Endothelial cell of umbilical vein (primary cell): Measurements from ENCODE around the gene ALG8.

ENCODE experiments used
- EZH2 ChIP-seq: IDR thresholded peaks from 2 replicates; pipeline ENCODE4 v1.6.1; 2012; ENCODE audit warnings: borderline replicate concordance, low read depth, mild to moderate bottlenecking, moderate library complexity, low read length, inconsistent platforms; ENCODE audit not compliant: severe bottlenecking
- JUN ChIP-seq: IDR thresholded peaks from 2 replicates; pipeline ENCODE4 v1.6.1; 2011; ENCODE audit warnings: borderline replicate concordance, low read depth; ENCODE audit not compliant: insufficient read length, insufficient read depth
- POLR2AphosphoS5 ChIP-seq: IDR thresholded peaks from 2 replicates; pipeline ENCODE4 v1.6.1; 2012; ENCODE audit warnings: low read depth, mild to moderate bottlenecking, control low read depth, low read length, moderate library complexity; ENCODE audit not compliant: insufficient read depth
- TF ChIP-seq, protein P1 (sequence below), 2 donors: IDR thresholded peaks; 1 replicate in 1 of 2; 2 replicates in 1 of 2; pipeline ENCODE4 v1.5.1; 2011; ENCODE audit warnings: low read length in 2 of 2, mild to moderate bottlenecking in 2 of 2, moderate library complexity in 2 of 2, control low read depth in 1 of 2, inconsistent platforms in 1 of 2, low read depth in 1 of 2; ENCODE audit not compliant: insufficient read depth in 1 of 2; ENCODE audit errors: extremely low read depth in 1 of 2

GRCh38 chr11:78100676-78101472 is 38.6 kb downstream of the ALG8 start:
- no peak for TF ChIP-seq JUN
- TF ChIP-seq POLR2AphosphoS5, result no peak
- TF ChIP-seq EZH2, result no peak
- TF ChIP-seq, protein P1, sequence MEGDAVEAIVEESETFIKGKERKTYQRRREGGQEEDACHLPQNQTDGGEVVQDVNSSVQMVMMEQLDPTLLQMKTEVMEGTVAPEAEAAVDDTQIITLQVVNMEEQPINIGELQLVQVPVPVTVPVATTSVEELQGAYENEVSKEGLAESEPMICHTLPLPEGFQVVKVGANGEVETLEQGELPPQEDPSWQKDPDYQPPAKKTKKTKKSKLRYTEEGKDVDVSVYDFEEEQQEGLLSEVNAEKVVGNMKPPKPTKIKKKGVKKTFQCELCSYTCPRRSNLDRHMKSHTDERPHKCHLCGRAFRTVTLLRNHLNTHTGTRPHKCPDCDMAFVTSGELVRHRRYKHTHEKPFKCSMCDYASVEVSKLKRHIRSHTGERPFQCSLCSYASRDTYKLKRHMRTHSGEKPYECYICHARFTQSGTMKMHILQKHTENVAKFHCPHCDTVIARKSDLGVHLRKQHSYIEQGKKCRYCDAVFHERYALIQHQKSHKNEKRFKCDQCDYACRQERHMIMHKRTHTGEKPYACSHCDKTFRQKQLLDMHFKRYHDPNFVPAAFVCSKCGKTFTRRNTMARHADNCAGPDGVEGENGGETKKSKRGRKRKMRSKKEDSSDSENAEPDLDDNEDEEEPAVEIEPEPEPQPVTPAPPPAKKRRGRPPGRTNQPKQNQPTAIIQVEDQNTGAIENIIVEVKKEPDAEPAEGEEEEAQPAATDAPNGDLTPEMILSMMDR (IDR thresholded peaks at IDR 0.05; ENCODE audit: extremely low read depth in 1 of 2, insufficient read depth in 1 of 2, low read depth in 1 of 2, low read length in 2 of 2), result no peak
